Measurements from ENCODE around the gene GPR55. TPM values are rescaled to one million over a fixed set of nuclear protein-coding genes. Genes with fewer than 3 reads are reported as not detected.
"Not testable (repeated sequence)": the region's sequence is repeated elsewhere in the genome, so short reads cannot be mapped to it uniquely, and the experiment has no call there.

Gene GPR55
- polyA plus RNA-seq, 1 donor (not counting 4 experiments of a cell fraction or from before 2014, with no cell fraction given), result not detected

- Histone ChIP-seq H3K4me1 (ENCODE audit: control insufficient read depth, extremely low read depth, insufficient read depth, low read length) (peaks cover 4% of the 10 kb centered on the region), H3K9ac (ENCODE audit: control insufficient read depth, extremely low read depth, insufficient read depth, low read length) (no peak overlapping the region), H3K27me3 (ENCODE audit: control insufficient read depth, extremely low read depth, insufficient read depth, low read length) (peaks cover 4% of the 10 kb centered on the region), H3K9me3 (ENCODE audit: control insufficient read depth, low read depth, low read length) (no peaks in the 10 kb centered on the region), H3K4me3 (ENCODE audit: control insufficient read depth in 2 of 3, extremely low read depth in 1 of 3, insufficient read depth in 2 of 3, low read depth in 1 of 3, low read length in 3 of 3) (no peak overlapping the region), H3K36me3 (ENCODE audit: control insufficient read depth in 2 of 2, extremely low read depth in 1 of 2, insufficient read depth in 2 of 2, low read length in 2 of 2) (no peaks in the 10 kb centered on the region), H3K4me2 (ENCODE audit: control insufficient read depth, extremely low read depth, insufficient read depth, low read depth, low read length) (no peak overlapping the region), H3K79me2 (ENCODE audit: control insufficient read depth, insufficient read depth, low read length) (no peaks in the 10 kb centered on the region), H4K20me1 (ENCODE audit: control insufficient read depth, extremely low read depth, insufficient read depth, low read length) (no peaks in the 10 kb centered on the region), H3K27ac (ENCODE audit: control insufficient read depth, insufficient read depth, low read length) (no peak overlapping the region), H3K9me1 (ENCODE audit: control insufficient read depth, extremely low read depth, insufficient read depth, low read length) (no peaks in the 10 kb centered on the region), H2AFZ (ENCODE audit: control insufficient read depth, low read length) (no peak overlapping the region)
- FAIRE-seq (no peak), DNase-seq (ENCODE audit: low read depth, low spot score) (no peak)
- TF ChIP-seq CTCF (optimal IDR thresholded peaks at IDR 0.05 in 1 of 3, IDR thresholded peaks at IDR 0.05 in 1 of 3, conservative IDR thresholded peaks at IDR 0.05 in 1 of 3; ENCODE audit: extremely low read depth in 1 of 3, insufficient read depth in 2 of 3, low read length in 3 of 3) (no peak), EZH2 (IDR thresholded peaks at IDR 0.05; ENCODE audit: low read length) (no peak)
- dilution Hi-C loops (cut with MboI; ENCODE audit: extremely low pct_ligation_motif_present, low sequenced_read_pairs), result no loop called here
Measured at GRCh38 chr2:230968921-230969658, 44.0 kb upstream of the GPR55 start.

GRCh38 chr2:230968314-230968713 lies 43.3 kb upstream of the GPR55 start:
- H3K4me1 ChIP-seq (ENCODE audit: control insufficient read depth, extremely low read depth, insufficient read depth, low read length); H3K9me3 ChIP-seq (ENCODE audit: control insufficient read depth, low read depth, low read length); dilution Hi-C loops (cut with MboI; ENCODE audit: extremely low pct_ligation_motif_present, low sequenced_read_pairs); H3K9ac ChIP-seq (ENCODE audit: control insufficient read depth, extremely low read depth, insufficient read depth, low read length); DNase-seq (ENCODE audit: low read depth, low spot score); FAIRE-seq; H3K27ac ChIP-seq (ENCODE audit: control insufficient read depth, insufficient read depth, low read length); H3K9me1 ChIP-seq (ENCODE audit: control insufficient read depth, extremely low read depth, insufficient read depth, low read length); H3K27me3 ChIP-seq (ENCODE audit: control insufficient read depth, extremely low read depth, insufficient read depth, low read length); H2AFZ ChIP-seq (ENCODE audit: control insufficient read depth, low read length); H3K79me2 ChIP-seq (ENCODE audit: control insufficient read depth, insufficient read depth, low read length); H4K20me1 ChIP-seq (ENCODE audit: control insufficient read depth, extremely low read depth, insufficient read depth, low read length); H3K4me3 ChIP-seq (ENCODE audit: control insufficient read depth in 2 of 3, extremely low read depth in 1 of 3, insufficient read depth in 2 of 3, low read depth in 1 of 3, low read length in 3 of 3); H3K4me2 ChIP-seq (ENCODE audit: control insufficient read depth, extremely low read depth, insufficient read depth, low read depth, low read length); H3K36me3 ChIP-seq (ENCODE audit: control insufficient read depth in 2 of 2, extremely low read depth in 1 of 2, insufficient read depth in 2 of 2, low read length in 2 of 2): not testable (repeated sequence)

- H2AFZ ChIP-seq (ENCODE audit: control insufficient read depth, low read length), result no peak overlapping the region
- H3K27me3 ChIP-seq (ENCODE audit: control insufficient read depth, extremely low read depth, insufficient read depth, low read length), result peaks cover 4% of the 10 kb centered on the region
- H3K4me1 ChIP-seq (ENCODE audit: control insufficient read depth, extremely low read depth, insufficient read depth, low read length), result no peaks in the 10 kb centered on the region
- no peaks in the 10 kb centered on the region for H3K9me3 ChIP-seq (ENCODE audit: control insufficient read depth, low read depth, low read length)
- H4K20me1 ChIP-seq (ENCODE audit: control insufficient read depth, extremely low read depth, insufficient read depth, low read length), result no peaks in the 10 kb centered on the region
- H3K4me2 ChIP-seq (ENCODE audit: control insufficient read depth, extremely low read depth, insufficient read depth, low read depth, low read length), result no peak overlapping the region
- H3K9ac ChIP-seq (ENCODE audit: control insufficient read depth, extremely low read depth, insufficient read depth, low read length), result no peak overlapping the region
- TF ChIP-seq EZH2 (IDR thresholded peaks at IDR 0.05; ENCODE audit: low read length), result no peak
- no peak for TF ChIP-seq CTCF (optimal IDR thresholded peaks at IDR 0.05 in 1 of 3, IDR thresholded peaks at IDR 0.05 in 1 of 3, conservative IDR thresholded peaks at IDR 0.05 in 1 of 3; ENCODE audit: extremely low read depth in 1 of 3, insufficient read depth in 2 of 3, low read length in 3 of 3)
- DNase-seq (ENCODE audit: low read depth, low spot score) (no peak), FAIRE-seq (no peak)
- H3K27ac ChIP-seq (ENCODE audit: control insufficient read depth, insufficient read depth, low read length), result no peak overlapping the region
- H3K36me3 ChIP-seq (ENCODE audit: control insufficient read depth in 2 of 2, extremely low read depth in 1 of 2, insufficient read depth in 2 of 2, low read length in 2 of 2), result no peaks in the 10 kb centered on the region
- dilution Hi-C loops (cut with MboI; ENCODE audit: extremely low pct_ligation_motif_present, low sequenced_read_pairs), result no loop called here
- H3K4me3 ChIP-seq (ENCODE audit: control insufficient read depth in 2 of 3, extremely low read depth in 1 of 3, insufficient read depth in 2 of 3, low read depth in 1 of 3, low read length in 3 of 3), result no peak overlapping the region
- H3K9me1 ChIP-seq (ENCODE audit: control insufficient read depth, extremely low read depth, insufficient read depth, low read length), result no peaks in the 10 kb centered on the region
- no peaks in the 10 kb centered on the region for H3K79me2 ChIP-seq (ENCODE audit: control insufficient read depth, insufficient read depth, low read length)
Measured at GRCh38 chr2:230967113-230967512, 42.1 kb upstream of the GPR55 start.
